H1 (cell line): ENCODE results near the gene PTPRD. TPM values are rescaled to one million over a fixed set of nuclear protein-coding genes. Genes with fewer than 3 reads are reported as not detected.

Experiments used
- BACH1 ChIP-seq: IDR thresholded peaks from 2 replicates; pipeline ENCODE4 v1.6.1; 2012; ENCODE audit warnings: low read length, improper control_type of control experiment
- CBX8 ChIP-seq: fragments of 300-800, 300-1000 bp; sonication (generic); IDR thresholded peaks from 2 replicates; pipeline ENCODE4 v1.7.1; 2016; ENCODE audit warnings: low read depth, low read length, borderline replicate concordance
- CREB1 ChIP-seq: IDR thresholded peaks from 2 replicates; pipeline ENCODE4 v1.6.1; 2012; ENCODE audit warnings: inconsistent platforms
- CTCF ChIP-seq, 3 experiments: IDR thresholded peaks; 1 replicate in 2 of 3; 2 replicates in 1 of 3; pipeline versions ENCODE4 v1.5.1 to v1.6.1; 2011; ENCODE audit warnings: low read length in 3 of 3, mild to moderate bottlenecking in 3 of 3, inconsistent platforms in 2 of 3, low read depth in 1 of 3, moderate library complexity in 1 of 3; ENCODE audit not compliant: insufficient read depth in 1 of 3; ENCODE audit errors: control extremely low read depth in 1 of 3
- JUN ChIP-seq: IDR thresholded peaks from 2 replicates; pipeline ENCODE4 v1.6.1; 2011; ENCODE audit warnings: low read depth, mild to moderate bottlenecking, improper control_type of control experiment, low read length
- JUND ChIP-seq: IDR thresholded peaks from 2 replicates; pipeline ENCODE4 v1.6.1; 2011; ENCODE audit warnings: mild to moderate bottlenecking, improper control_type of control experiment, low read length
- MAFK ChIP-seq: IDR thresholded peaks from 2 replicates; pipeline ENCODE4 v1.6.1; 2012; ENCODE audit warnings: low read depth, mild to moderate bottlenecking, improper control_type of control experiment, low read length
- POLR2AphosphoS5 ChIP-seq: IDR thresholded peaks from 2 replicates; pipeline ENCODE4 v1.6.1; 2011; ENCODE audit warnings: low read depth, low read length
- POU5F1 ChIP-seq: IDR thresholded peaks from 2 replicates; pipeline ENCODE4 v1.6.1; 2011; ENCODE audit warnings: low read depth, mild to moderate bottlenecking, low read length, moderate library complexity
- SAP30 ChIP-seq: fragments of 300-600 bp; sonication (generic); IDR thresholded peaks from 2 replicates; pipeline ENCODE4 v1.7.1; 2012; ENCODE audit warnings: low read length, moderate library complexity, mild to moderate bottlenecking, inconsistent platforms; ENCODE audit not compliant: insufficient read depth, insufficient replicate concordance
- SIRT6 ChIP-seq: IDR thresholded peaks from one replicate; pipeline ENCODE4 v1.7.1; 2012; ENCODE audit warnings: low read length, inconsistent platforms
- SIX5 ChIP-seq: IDR thresholded peaks from 2 replicates; pipeline ENCODE4 v1.6.1; 2011; ENCODE audit warnings: mild to moderate bottlenecking, low read depth, low read length
- TEAD4 ChIP-seq: IDR thresholded peaks from 2 replicates; pipeline ENCODE4 v1.6.1; 2012; ENCODE audit warnings: low read depth, low read length, inconsistent platforms, mixed read lengths
- polyA plus RNA-seq, 7 experiments: library from polyadenylated mRNA; depleted of rRNA in 3 of 7; stranded (reverse) in 5 of 7; unstranded in 2 of 7; fragments of >200 nt in 5 of 7; fragments of 200-250 nt in 2 of 7; gene quantifications; 1 replicate in 5 of 7; 2 replicates in 1 of 7; 4 replicates in 1 of 7; pipeline versions ENCODE4 v1.2.1 to v1.2.3, GENCODE V29; 2011 to 2013; ENCODE audit warnings: missing spikeins in 2 of 7, mixed read lengths in 2 of 7
- total RNA-seq: library from RNA; stranded (reverse); fragmentation: NEBNext Ultra II Directional; extraction: Animal tissue kit (Norgen Biotek cat#: 25700); gene quantifications from 2 replicates; pipeline ENCODE4 v1.2.1, GENCODE V29; 2021

Gene PTPRD
- total and polyA plus RNA-seq, 2 of the 8 experiments (the other 6 are each of a cell fraction or from before 2014, with no cell fraction given) = 17.2 to 77.0 TPM

- TF ChIP-seq MAFK (no peak), TEAD4 (no peak), POLR2AphosphoS5 (no peak), SIX5 (no peak), JUN (no peak), POU5F1 (no peak), SAP30 (no peak), CBX8 (no peak), SIRT6 (no peak), BACH1 (no peak), CTCF (IDR thresholded peaks at IDR 0.05; ENCODE audit: control extremely low read depth in 1 of 3, insufficient read depth in 1 of 3, low read depth in 1 of 3, low read length in 3 of 3) (peak; percentile 60 to 75 (median 62)), CREB1 (no peak), JUND (no peak)
- TF ChIP-seq, all 59 proteins: peak for 4
These were observed 2012.9 kb downstream of the PTPRD start (continued) for GRCh38 chr9:8599937-8600336.
